Fibroblast of skin of right biceps (primary cell): ENCODE measurements around the gene NCLN.
"Not testable (repeated sequence)": the region's sequence is repeated elsewhere in the genome, so short reads cannot be mapped to it uniquely, and the experiment has no call there.

Experiments used
- DNase-seq: peaks from one replicate; pipeline ENCODE4 v3.0.0-alpha.2; 2013

Gene NCLN

GRCh38 chr19:3184847-3185460, 776 bp upstream of the NCLN start:
- no peak for DNase-seq

GRCh38 chr19:3186160-3186688, 494 bp downstream of the NCLN start:
- no peak for DNase-seq

- no peak for DNase-seq
These were observed 1.3 kb downstream of the NCLN start for GRCh38 chr19:3186891-3187661.

- DNase-seq: no peak
These were observed 2.2 kb downstream of the NCLN start for GRCh38 chr19:3187662-3188511.

GRCh38 chr19:3188627-3189596, 3.2 kb downstream of the NCLN start:
- DNase-seq: no peak

- DNase-seq: no peak
These were observed 4.2 kb downstream of the NCLN start for GRCh38 chr19:3189702-3190469.

- DNase-seq: no peak
These were observed 4.7 kb downstream of the NCLN start for GRCh38 chr19:3190470-3190770.

- DNase-seq: no peak
These were observed 5.4 kb downstream of the NCLN start for GRCh38 chr19:3190921-3191805.

- not testable (repeated sequence) for DNase-seq
These were observed 6.0 kb downstream of the NCLN start for GRCh38 chr19:3191806-3192104.

- DNase-seq: no peak
These were observed 6.5 kb downstream of the NCLN start for GRCh38 chr19:3192228-3192635.

GRCh38 chr19:3192684-3193083, 7.0 kb downstream of the NCLN start:
- no peak for DNase-seq

- DNase-seq: no peak
These were observed 7.8 kb downstream of the NCLN start for GRCh38 chr19:3193256-3194105.

- no peak for DNase-seq
These were observed 8.7 kb downstream of the NCLN start for GRCh38 chr19:3194106-3195087.

- DNase-seq: no peak
These were observed 10.6 kb downstream of the NCLN start for GRCh38 chr19:3196064-3196932.

GRCh38 chr19:3196933-3197205, 11.1 kb downstream of the NCLN start:
- no peak for DNase-seq

- DNase-seq: no peak
These were observed 13.4 kb downstream of the NCLN start for GRCh38 chr19:3198901-3199700.
